Neuronal stem cell (in vitro differentiated cells): Measurements from ENCODE around the gene KCNJ12.
"Not testable (repeated sequence)": the region's sequence is repeated elsewhere in the genome, so short reads cannot be mapped to it uniquely, and the experiment has no call there.

ENCODE experiments used
- DNase-seq: peaks from one replicate; pipeline ENCODE4 v3.0.0-alpha.2; 2013; ENCODE audit warnings: low spot score
- H2AFZ ChIP-seq: one replicate; pipeline ENCODE4 v1.6.1; 2013; ENCODE audit warnings: mild to moderate bottlenecking, low read length, inconsistent platforms
- H2AK5ac ChIP-seq: 2 replicates; pipeline ENCODE4 v1.6.1; 2013; ENCODE audit warnings: low read depth, mild to moderate bottlenecking, inconsistent platforms, low read length, moderate library complexity, mixed read lengths
- H2BK120ac ChIP-seq: 2 replicates; pipeline ENCODE4 v1.6.1; 2013; ENCODE audit warnings: low read depth, mild to moderate bottlenecking, inconsistent platforms, low read length, moderate library complexity, mixed read lengths
- H2BK12ac ChIP-seq: one replicate; pipeline ENCODE4 v1.6.1; 2013; ENCODE audit warnings: low read length, inconsistent platforms
- H2BK15ac ChIP-seq: 2 replicates; pipeline ENCODE4 v1.6.1; 2013; ENCODE audit warnings: mild to moderate bottlenecking, low read length, inconsistent platforms, mixed read lengths
- H2BK5ac ChIP-seq: one replicate; pipeline ENCODE4 v1.6.1; 2013; ENCODE audit warnings: inconsistent platforms, mild to moderate bottlenecking, low read length, moderate library complexity
- H3K14ac ChIP-seq: one replicate; pipeline ENCODE4 v1.6.1; 2013; ENCODE audit warnings: low read length, inconsistent platforms
- H3K18ac ChIP-seq: 2 replicates; pipeline ENCODE4 v1.6.1; 2013; ENCODE audit warnings: low read length, inconsistent platforms
- H3K23ac ChIP-seq: 2 replicates; pipeline ENCODE4 v1.6.1; 2013; ENCODE audit warnings: low read depth, mild to moderate bottlenecking, mixed read lengths, low read length, inconsistent platforms; ENCODE audit not compliant: poor library complexity
- H3K27ac ChIP-seq: replicated peaks from 3 replicates; pipeline ENCODE4 v1.5.1; 2013; ENCODE audit warnings: low read length, inconsistent platforms
- H3K27me3 ChIP-seq, 3 experiments: 2 replicates each; pipeline ENCODE4 v1.6.1; 2013; ENCODE audit warnings: low read length in 3 of 3, mild to moderate bottlenecking in 2 of 3, inconsistent platforms in 1 of 3, low read depth in 1 of 3, mixed read lengths in 1 of 3, moderate library complexity in 1 of 3; ENCODE audit not compliant: control insufficient read depth in 3 of 3, insufficient read depth in 3 of 3
- H3K36me3 ChIP-seq, 2 donors: replicated peaks in 1 of 2; 2 replicates each; pipeline ENCODE4 v1.6.1; 2013; ENCODE audit warnings: low read length in 2 of 2; ENCODE audit not compliant: control insufficient read depth in 2 of 2, insufficient read depth in 2 of 2
- H3K4ac ChIP-seq: 2 replicates; pipeline ENCODE4 v1.6.1; 2013; ENCODE audit warnings: inconsistent platforms, mild to moderate bottlenecking, low read length, moderate library complexity
- H3K4me1 ChIP-seq, 2 donors: 1 replicate in 1 of 2; 2 replicates in 1 of 2; pipeline ENCODE4 v1.6.1; 2013; ENCODE audit warnings: low read length in 2 of 2, low read depth in 1 of 2; ENCODE audit not compliant: control insufficient read depth in 2 of 2, insufficient read depth in 1 of 2
- H3K4me2 ChIP-seq: one replicate; pipeline ENCODE4 v1.6.1; 2013; ENCODE audit warnings: mild to moderate bottlenecking, low read length, inconsistent platforms; ENCODE audit not compliant: insufficient read depth, poor library complexity, severe bottlenecking
- H3K4me3 ChIP-seq, 2 donors: 2 replicates each; pipeline ENCODE4 v1.5.1; 2013; ENCODE audit warnings: low read length in 2 of 2, mild to moderate bottlenecking in 2 of 2, inconsistent platforms in 1 of 2, moderate library complexity in 1 of 2
- H3K79me1 ChIP-seq: one replicate; pipeline ENCODE4 v1.6.1; 2013; ENCODE audit warnings: low read depth, mild to moderate bottlenecking, inconsistent platforms, low read length, moderate library complexity
- H3K9ac ChIP-seq: one replicate; pipeline ENCODE4 v1.6.1; 2013; ENCODE audit warnings: mild to moderate bottlenecking, low read depth, low read length, inconsistent platforms; ENCODE audit not compliant: poor library complexity
- H3K9me3 ChIP-seq, 2 donors: replicated peaks in 1 of 2; 2 replicates each; pipeline versions ENCODE3 to v1.6.1; 2013; ENCODE audit warnings: low read length in 2 of 2, mild to moderate bottlenecking in 2 of 2, inconsistent platforms in 1 of 2, low read depth in 1 of 2, mixed read lengths in 1 of 2, moderate library complexity in 1 of 2; ENCODE audit not compliant: control insufficient read depth in 2 of 2, insufficient read depth in 1 of 2
- H4K8ac ChIP-seq: one replicate; pipeline ENCODE4 v1.6.1; 2013; ENCODE audit warnings: low read depth, mild to moderate bottlenecking, inconsistent platforms, low read length, moderate library complexity
- H4K91ac ChIP-seq: one replicate; pipeline ENCODE4 v1.6.1; 2013; ENCODE audit warnings: low read length, low read depth, mild to moderate bottlenecking, inconsistent platforms; ENCODE audit not compliant: poor library complexity
- WGBS, 2 donors: extraction: QIAGEN DNeasy Blood & Tissue Kit; methylation state at CpG; one replicate each; pipeline ENCODE4 v1.1.7; 2013; ENCODE audit warnings: missing lambda C conversion rate in 2 of 2, mixed read lengths in 1 of 2; ENCODE audit not compliant: insufficient read length in 2 of 2, insufficient replicate concordance in 1 of 2; ENCODE audit errors: extremely low coverage in 2 of 2; 5-methylcytosine and 5-hydroxymethylcytosine counted together

The KCNJ12 gene

DNA sequence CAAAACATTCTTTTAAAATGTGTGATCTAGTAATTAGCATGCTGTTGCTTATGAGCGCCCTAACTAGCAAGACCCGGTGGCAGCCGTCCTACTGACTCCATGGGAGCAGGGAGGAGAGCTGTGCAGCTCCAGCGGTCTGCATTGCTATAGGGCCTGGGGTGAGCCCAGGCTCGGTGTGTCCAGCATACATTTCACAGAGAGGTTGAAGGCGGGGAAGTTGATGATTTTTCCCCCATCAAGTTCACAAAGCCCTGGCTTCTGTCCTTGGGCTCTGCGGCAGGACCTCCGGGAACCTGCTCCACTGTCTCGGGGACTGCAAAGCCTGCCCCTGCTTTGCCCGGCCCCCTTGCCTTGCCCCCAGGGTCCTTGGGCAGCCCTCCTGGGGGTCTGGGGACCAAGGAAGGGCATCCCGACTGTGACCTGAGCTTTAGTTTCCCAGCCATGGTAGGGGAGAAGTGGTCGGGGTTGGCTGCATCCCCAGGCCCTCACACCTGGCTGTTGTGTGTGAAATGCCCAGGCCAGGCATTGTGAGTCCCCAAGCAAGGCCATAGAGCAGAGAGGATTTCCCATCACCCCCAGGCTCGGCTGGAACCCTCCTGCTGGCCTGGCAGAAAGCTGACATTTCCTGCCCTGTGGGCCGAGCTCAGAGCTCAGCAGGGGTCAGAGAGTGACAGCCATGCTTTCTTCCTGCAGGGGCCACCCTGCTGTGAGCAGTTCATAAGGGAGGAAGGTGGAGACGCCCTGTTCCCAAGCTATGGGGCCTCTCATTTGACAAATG, 24.8 kb downstream of the KCNJ12 start:
- Histone ChIP-seq H3K27ac (no peak overlapping the region), H2BK120ac (no peak overlapping the region), H3K4me2 (no peak overlapping the region), H4K8ac (no peak overlapping the region), H3K4me1 (peaks cover 18 to 23% of the 10 kb centered on the region in 2 donors), H3K27me3 (no peaks in the 10 kb centered on the region), H3K9ac (no peak overlapping the region), H3K4ac (no peak overlapping the region), H3K79me1 (no peaks in the 10 kb centered on the region), H3K23ac (no peak overlapping the region), H3K18ac (peak overlapping the region; percentile 65), H2AFZ (no peak overlapping the region), H3K36me3 (no peaks in the 10 kb centered on the region), H2AK5ac (peak overlapping the region; percentile 58), H3K4me3 (no peak overlapping the region), H4K91ac (no peak overlapping the region), H2BK15ac (no peak overlapping the region), H2BK12ac (no peak overlapping the region), H3K9me3 (no peaks in the 10 kb centered on the region), H3K14ac (peak overlapping the region; percentile 14), H2BK5ac (peak overlapping the region; percentile 62)
- DNase-seq: no peak
- WGBS, 2 donors: no CpG with 5 or more reads among the region's 15 CpGs

DNA sequence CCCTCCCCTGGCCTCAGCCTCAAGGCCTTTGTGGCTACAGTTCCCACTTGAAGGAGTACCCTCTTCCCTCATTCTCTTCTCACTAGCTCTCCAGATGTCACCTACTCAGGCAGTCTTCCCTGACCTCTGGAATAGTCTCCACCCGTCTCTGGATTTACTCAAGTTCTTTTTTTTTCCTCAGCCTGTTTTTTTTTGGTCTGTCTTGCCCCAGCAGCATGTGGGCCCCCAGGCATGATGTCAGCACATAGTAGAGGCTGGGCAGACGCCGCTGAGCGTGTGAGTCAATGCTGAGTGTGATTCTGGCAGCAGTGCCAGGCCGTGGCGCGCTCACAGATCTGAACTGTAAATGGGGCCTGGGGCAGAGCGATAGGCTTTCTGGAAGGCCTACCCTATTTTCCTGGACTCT, 26.0 kb downstream of the KCNJ12 start:
- peak overlapping the region; percentile 75 for H2BK5ac ChIP-seq
- not testable (repeated sequence) for H3K9me3 ChIP-seq, DNase-seq, H3K4me3 ChIP-seq, H3K27me3 ChIP-seq, H3K4ac ChIP-seq, H3K9ac ChIP-seq, H3K23ac ChIP-seq, H2AFZ ChIP-seq, H3K36me3 ChIP-seq, H3K79me1 ChIP-seq, H2BK12ac ChIP-seq, H2BK15ac ChIP-seq, H3K4me2 ChIP-seq, H3K27ac ChIP-seq, H2BK120ac ChIP-seq
- H3K18ac ChIP-seq: peak overlapping the region; percentile 90
- peaks cover 16 to 21% of the 10 kb centered on the region in 2 donors for H3K4me1 ChIP-seq
- H2AK5ac ChIP-seq: peak overlapping the region; percentile 5
- H4K91ac ChIP-seq: peak overlapping the region; percentile 95
- WGBS, 2 donors: no CpG with 5 or more reads among the region's 8 CpGs
- H3K14ac ChIP-seq: peak overlapping the region; percentile 82
- peak overlapping the region; percentile 43 for H4K8ac ChIP-seq

DNA sequence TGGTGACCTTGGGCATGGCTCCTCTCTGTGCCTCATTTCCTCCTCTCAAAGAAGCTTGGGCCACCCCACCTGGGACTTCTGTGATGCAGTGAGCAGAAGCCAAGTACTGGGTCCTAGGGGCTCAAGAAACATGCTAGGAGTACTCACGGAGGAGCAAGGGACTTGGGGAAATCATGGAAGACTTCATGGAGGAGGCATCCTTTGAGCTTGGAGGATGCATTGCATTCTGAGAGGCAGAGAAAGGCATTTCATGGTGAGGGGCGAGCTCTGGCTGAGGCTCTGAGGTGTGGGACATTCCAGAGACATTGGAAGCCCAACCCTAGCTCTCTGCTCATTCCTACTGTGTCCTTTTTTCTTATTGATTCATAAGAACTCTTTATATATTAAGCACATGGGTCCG, 26.8 kb downstream of the KCNJ12 start:
- H3K14ac ChIP-seq, H2BK120ac ChIP-seq, H3K4ac ChIP-seq, H2BK12ac ChIP-seq, H3K4me2 ChIP-seq, H2AK5ac ChIP-seq, H3K4me3 ChIP-seq, H3K27me3 ChIP-seq, H3K79me1 ChIP-seq, DNase-seq, H4K8ac ChIP-seq, H3K9me3 ChIP-seq, H3K36me3 ChIP-seq, H2AFZ ChIP-seq, H3K9ac ChIP-seq, H3K27ac ChIP-seq, H2BK5ac ChIP-seq, H2BK15ac ChIP-seq, H4K91ac ChIP-seq, H3K18ac ChIP-seq, H3K23ac ChIP-seq: not testable (repeated sequence)
- peaks cover 9 to 13% of the 10 kb centered on the region in 2 donors for H3K4me1 ChIP-seq
- WGBS, 2 donors: no CpG with 5 or more reads among the region's 3 CpGs

DNA sequence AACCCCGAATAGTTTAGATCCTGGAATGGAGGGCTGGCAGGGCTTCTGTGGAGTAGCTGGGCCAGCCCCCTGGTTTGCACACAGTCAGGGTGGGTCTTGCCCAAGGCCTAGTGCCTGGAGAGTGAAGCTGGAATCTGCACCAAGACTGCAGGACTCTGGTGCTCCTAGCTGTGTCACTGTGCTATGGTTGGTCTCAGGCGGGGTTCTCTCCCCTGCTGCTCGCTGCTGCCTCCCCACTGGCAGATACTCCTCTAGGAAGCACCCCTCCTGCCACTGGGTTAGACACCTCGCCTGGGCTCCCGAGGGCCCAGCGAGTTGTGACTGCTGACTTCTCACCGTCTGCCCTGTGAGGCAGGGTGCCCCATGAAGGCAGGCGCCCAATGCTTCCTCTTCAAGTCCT, 27.9 kb downstream of the KCNJ12 start:
- not testable (repeated sequence) for H2BK5ac ChIP-seq, H2BK120ac ChIP-seq, H3K18ac ChIP-seq, H3K9me3 ChIP-seq, H3K27me3 ChIP-seq, H2AFZ ChIP-seq, H3K4ac ChIP-seq, H3K27ac ChIP-seq, H3K14ac ChIP-seq, H3K4me2 ChIP-seq, H3K4me3 ChIP-seq, H2BK15ac ChIP-seq, H3K23ac ChIP-seq, H2BK12ac ChIP-seq, H4K91ac ChIP-seq, H2AK5ac ChIP-seq, H3K9ac ChIP-seq, DNase-seq, H3K36me3 ChIP-seq, H3K79me1 ChIP-seq, H4K8ac ChIP-seq
- WGBS, 2 donors: no CpG with 5 or more reads among the region's 8 CpGs
- H3K4me1 ChIP-seq: peaks cover 7 to 10% of the 10 kb centered on the region in 2 donors
